HepG2 (cell line): ENCODE measurements around the gene DDTL.
"Not testable (repeated sequence)": the region's sequence is repeated elsewhere in the genome, so short reads cannot be mapped to it uniquely, and the experiment has no call there.

Experiments
- ARNT ChIP-seq: fragments of 450-650 bp; IDR thresholded peaks from 2 replicates; pipeline ENCODE4 v1.6.1; 2017
- KLF6 ChIP-seq: IDR thresholded peaks from 2 replicates; pipeline ENCODE4 v1.8.0; 2016; ENCODE audit warnings: missing biosample characterization, missing genetic modification reagents
- SRSF9 ChIP-seq: fragments of 200-400 bp; formaldehyde crosslinking; IDR thresholded peaks from 2 replicates; pipeline ENCODE4 v1.6.1; 2018; ENCODE audit warnings: borderline replicate concordance, mild to moderate bottlenecking, low read depth, low read length; ENCODE audit not compliant: insufficient read depth, poor library complexity, severe bottlenecking
- TAF1 ChIP-seq: sonication (generic); formaldehyde crosslinking; IDR thresholded peaks from 2 replicates; pipeline ENCODE4 v1.4.0; 2020; ENCODE audit warnings: missing genetic modification reagents
- ZBTB8A ChIP-seq: sonication (generic); formaldehyde crosslinking; IDR thresholded peaks from 2 replicates; pipeline ENCODE4 v1.4.0; 2020; ENCODE audit warnings: mild to moderate bottlenecking, low read depth, missing genetic modification reagents, borderline replicate concordance
- ZNF124 ChIP-seq: sonication (generic); formaldehyde crosslinking; IDR thresholded peaks from 2 replicates; pipeline ENCODE4 v1.4.0; 2020; ENCODE audit warnings: missing genetic modification reagents
- ZNF350 ChIP-seq: sonication (generic); formaldehyde crosslinking; IDR thresholded peaks from 2 replicates; pipeline ENCODE4 v1.4.0; 2020; ENCODE audit warnings: mild to moderate bottlenecking, low read depth, missing genetic modification reagents, borderline replicate concordance
- ZNF432 ChIP-seq: sonication (generic); formaldehyde crosslinking; IDR thresholded peaks from 2 replicates; pipeline ENCODE4 v1.5.0; 2020; ENCODE audit warnings: missing genetic modification reagents, mild to moderate bottlenecking, borderline replicate concordance
- TF ChIP-seq, protein P1 (sequence below): sonication (generic); formaldehyde crosslinking; IDR thresholded peaks from 2 replicates; pipeline ENCODE4 v1.8.0; 2023; ENCODE audit warnings: mild to moderate bottlenecking, missing genetic modification reagents
- TF ChIP-seq, protein P2 (sequence below), 2 experiments: fragments of 450-650 bp in 1 of 2; sonication (generic) in 1 of 2; formaldehyde crosslinking; IDR thresholded peaks; 2 replicates each; pipeline versions ENCODE4 v1.5.0 to v1.8.0; 2020 to 2022; ENCODE audit warnings: mild to moderate bottlenecking in 1 of 2, missing genetic modification reagents in 1 of 2
- TF ChIP-seq, protein P3 (sequence below): sonication (generic); formaldehyde crosslinking; IDR thresholded peaks from 2 replicates; pipeline ENCODE4 v1.5.0; 2020; ENCODE audit warnings: mild to moderate bottlenecking, missing genetic modification reagents, moderate library complexity
- TF ChIP-seq, protein P4 (sequence below), 2 experiments: sonication (generic) in 1 of 2; formaldehyde crosslinking in 1 of 2; IDR thresholded peaks; 2 replicates each; pipeline versions ENCODE4 v1.5.1 to v1.6.1; 2011 to 2020; ENCODE audit warnings: borderline replicate concordance in 1 of 2, low read depth in 1 of 2, low read length in 1 of 2, mild to moderate bottlenecking in 1 of 2, missing genetic modification reagents in 1 of 2, moderate library complexity in 1 of 2
- TF ChIP-seq, protein P5 (sequence below): sonication (generic); formaldehyde crosslinking; IDR thresholded peaks from 2 replicates; pipeline ENCODE4 v1.8.1; 2023; ENCODE audit warnings: missing genetic modification reagents, inconsistent platforms, borderline replicate concordance
- TF ChIP-seq, protein P6 (sequence below): IDR thresholded peaks from 2 replicates; pipeline ENCODE4 v1.6.1; 2016; ENCODE audit warnings: missing genetic modification reagents, missing compliant biosample characterization

DNA sequence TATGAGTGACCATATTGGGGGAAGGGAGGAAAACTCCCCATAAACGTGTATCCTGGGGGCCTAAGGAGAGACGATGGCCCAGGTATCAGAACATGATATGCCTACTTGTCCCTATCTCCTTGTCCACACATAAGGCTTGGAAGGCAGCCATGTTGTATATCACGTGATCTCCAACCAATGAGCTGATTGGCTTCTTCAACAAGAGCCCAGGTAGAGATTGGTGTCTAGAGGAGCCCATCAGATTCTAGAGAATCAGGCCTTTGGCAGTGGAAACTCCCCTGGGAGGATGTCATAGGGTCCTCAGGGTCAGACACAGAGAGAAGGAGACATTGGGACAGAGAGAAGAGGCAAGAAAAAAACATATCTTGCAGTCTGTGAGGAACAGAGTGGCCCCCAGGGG, 19.3 kb upstream of the DDTL start:
- TF ChIP-seq, protein P1, sequence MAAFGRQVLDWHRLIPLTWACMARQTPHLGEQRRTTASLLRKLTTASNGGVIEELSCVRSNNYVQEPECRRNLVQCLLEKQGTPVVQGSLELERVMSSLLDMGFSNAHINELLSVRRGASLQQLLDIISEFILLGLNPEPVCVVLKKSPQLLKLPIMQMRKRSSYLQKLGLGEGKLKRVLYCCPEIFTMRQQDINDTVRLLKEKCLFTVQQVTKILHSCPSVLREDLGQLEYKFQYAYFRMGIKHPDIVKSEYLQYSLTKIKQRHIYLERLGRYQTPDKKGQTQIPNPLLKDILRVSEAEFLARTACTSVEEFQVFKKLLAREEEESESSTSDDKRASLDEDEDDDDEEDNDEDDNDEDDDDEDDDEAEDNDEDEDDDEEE: not testable (repeated sequence)
- TF ChIP-seq, protein P2, sequence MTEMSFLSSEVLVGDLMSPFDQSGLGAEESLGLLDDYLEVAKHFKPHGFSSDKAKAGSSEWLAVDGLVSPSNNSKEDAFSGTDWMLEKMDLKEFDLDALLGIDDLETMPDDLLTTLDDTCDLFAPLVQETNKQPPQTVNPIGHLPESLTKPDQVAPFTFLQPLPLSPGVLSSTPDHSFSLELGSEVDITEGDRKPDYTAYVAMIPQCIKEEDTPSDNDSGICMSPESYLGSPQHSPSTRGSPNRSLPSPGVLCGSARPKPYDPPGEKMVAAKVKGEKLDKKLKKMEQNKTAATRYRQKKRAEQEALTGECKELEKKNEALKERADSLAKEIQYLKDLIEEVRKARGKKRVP (CRISPR knock-in tag; IDR thresholded peaks at IDR 0.05): not testable (repeated sequence)
- TF ChIP-seq KLF6 (CRISPR knock-in tag); SRSF9; TAF1 (CRISPR knock-in tag); ZBTB8A (CRISPR knock-in tag); ZNF350 (CRISPR knock-in tag); ZNF432 (CRISPR knock-in tag); ZNF124 (CRISPR knock-in tag); ARNT: not testable (repeated sequence)
- TF ChIP-seq, protein P3, sequence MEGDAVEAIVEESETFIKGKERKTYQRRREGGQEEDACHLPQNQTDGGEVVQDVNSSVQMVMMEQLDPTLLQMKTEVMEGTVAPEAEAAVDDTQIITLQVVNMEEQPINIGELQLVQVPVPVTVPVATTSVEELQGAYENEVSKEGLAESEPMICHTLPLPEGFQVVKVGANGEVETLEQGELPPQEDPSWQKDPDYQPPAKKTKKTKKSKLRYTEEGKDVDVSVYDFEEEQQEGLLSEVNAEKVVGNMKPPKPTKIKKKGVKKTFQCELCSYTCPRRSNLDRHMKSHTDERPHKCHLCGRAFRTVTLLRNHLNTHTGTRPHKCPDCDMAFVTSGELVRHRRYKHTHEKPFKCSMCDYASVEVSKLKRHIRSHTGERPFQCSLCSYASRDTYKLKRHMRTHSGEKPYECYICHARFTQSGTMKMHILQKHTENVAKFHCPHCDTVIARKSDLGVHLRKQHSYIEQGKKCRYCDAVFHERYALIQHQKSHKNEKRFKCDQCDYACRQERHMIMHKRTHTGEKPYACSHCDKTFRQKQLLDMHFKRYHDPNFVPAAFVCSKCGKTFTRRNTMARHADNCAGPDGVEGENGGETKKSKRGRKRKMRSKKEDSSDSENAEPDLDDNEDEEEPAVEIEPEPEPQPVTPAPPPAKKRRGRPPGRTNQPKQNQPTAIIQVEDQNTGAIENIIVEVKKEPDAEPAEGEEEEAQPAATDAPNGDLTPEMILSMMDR (CRISPR knock-in tag): not testable (repeated sequence)
- TF ChIP-seq, protein P4, sequence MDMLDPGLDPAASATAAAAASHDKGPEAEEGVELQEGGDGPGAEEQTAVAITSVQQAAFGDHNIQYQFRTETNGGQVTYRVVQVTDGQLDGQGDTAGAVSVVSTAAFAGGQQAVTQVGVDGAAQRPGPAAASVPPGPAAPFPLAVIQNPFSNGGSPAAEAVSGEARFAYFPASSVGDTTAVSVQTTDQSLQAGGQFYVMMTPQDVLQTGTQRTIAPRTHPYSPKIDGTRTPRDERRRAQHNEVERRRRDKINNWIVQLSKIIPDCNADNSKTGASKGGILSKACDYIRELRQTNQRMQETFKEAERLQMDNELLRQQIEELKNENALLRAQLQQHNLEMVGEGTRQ (IDR thresholded peaks at IDR 0.05; ENCODE audit: low read depth, low read length): not testable (repeated sequence)
- TF ChIP-seq, protein P4 (CRISPR knock-in tag; IDR thresholded peaks at IDR 0.05; ENCODE audit: borderline replicate concordance): not testable (repeated sequence)
- TF ChIP-seq, protein P5, sequence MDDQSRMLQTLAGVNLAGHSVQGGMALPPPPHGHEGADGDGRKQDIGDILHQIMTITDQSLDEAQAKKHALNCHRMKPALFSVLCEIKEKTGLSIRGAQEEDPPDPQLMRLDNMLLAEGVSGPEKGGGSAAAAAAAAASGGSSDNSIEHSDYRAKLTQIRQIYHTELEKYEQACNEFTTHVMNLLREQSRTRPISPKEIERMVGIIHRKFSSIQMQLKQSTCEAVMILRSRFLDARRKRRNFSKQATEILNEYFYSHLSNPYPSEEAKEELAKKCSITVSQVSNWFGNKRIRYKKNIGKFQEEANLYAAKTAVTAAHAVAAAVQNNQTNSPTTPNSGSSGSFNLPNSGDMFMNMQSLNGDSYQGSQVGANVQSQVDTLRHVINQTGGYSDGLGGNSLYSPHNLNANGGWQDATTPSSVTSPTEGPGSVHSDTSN (CRISPR knock-in tag): not testable (repeated sequence)
- TF ChIP-seq, protein P6, sequence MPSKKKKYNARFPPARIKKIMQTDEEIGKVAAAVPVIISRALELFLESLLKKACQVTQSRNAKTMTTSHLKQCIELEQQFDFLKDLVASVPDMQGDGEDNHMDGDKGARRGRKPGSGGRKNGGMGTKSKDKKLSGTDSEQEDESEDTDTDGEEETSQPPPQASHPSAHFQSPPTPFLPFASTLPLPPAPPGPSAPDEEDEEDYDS (CRISPR knock-in tag): not testable (repeated sequence)
